Measurements from ENCODE around the gene NXPH1.

Gene NXPH1

GRCh38 chr7:8396294-8396693, 37.1 kb upstream of the NXPH1 start:
- TF ChIP-seq NFIC (IDR thresholded peaks at IDR 0.05): no peak
- no peak for TF ChIP-seq EGR1 (IDR thresholded peaks at IDR 0.05)
- TF ChIP-seq FOXM1 (IDR thresholded peaks at IDR 0.05; ENCODE audit: borderline replicate concordance, low read depth): no peak
- no peak for TF ChIP-seq CREB1 (IDR thresholded peaks at IDR 0.05; ENCODE audit: low read depth)
- no peak for TF ChIP-seq TEAD4 (IDR thresholded peaks at IDR 0.05)
- no peak for TF ChIP-seq TCF12 (IDR thresholded peaks at IDR 0.05; ENCODE audit: low read depth)
- no peak for TF ChIP-seq YY1 (IDR thresholded peaks at IDR 0.05; ENCODE audit: low read depth)
- TF ChIP-seq RAD21 (IDR thresholded peaks at IDR 0.05; ENCODE audit: low read depth): no peak
- no peak for TF ChIP-seq ZBTB7A (IDR thresholded peaks at IDR 0.05; ENCODE audit: low read depth)
- TF ChIP-seq, protein P1, sequence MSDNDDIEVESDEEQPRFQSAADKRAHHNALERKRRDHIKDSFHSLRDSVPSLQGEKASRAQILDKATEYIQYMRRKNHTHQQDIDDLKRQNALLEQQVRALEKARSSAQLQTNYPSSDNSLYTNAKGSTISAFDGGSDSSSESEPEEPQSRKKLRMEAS (IDR thresholded peaks at IDR 0.05): no peak
- TF ChIP-seq, protein P2, sequence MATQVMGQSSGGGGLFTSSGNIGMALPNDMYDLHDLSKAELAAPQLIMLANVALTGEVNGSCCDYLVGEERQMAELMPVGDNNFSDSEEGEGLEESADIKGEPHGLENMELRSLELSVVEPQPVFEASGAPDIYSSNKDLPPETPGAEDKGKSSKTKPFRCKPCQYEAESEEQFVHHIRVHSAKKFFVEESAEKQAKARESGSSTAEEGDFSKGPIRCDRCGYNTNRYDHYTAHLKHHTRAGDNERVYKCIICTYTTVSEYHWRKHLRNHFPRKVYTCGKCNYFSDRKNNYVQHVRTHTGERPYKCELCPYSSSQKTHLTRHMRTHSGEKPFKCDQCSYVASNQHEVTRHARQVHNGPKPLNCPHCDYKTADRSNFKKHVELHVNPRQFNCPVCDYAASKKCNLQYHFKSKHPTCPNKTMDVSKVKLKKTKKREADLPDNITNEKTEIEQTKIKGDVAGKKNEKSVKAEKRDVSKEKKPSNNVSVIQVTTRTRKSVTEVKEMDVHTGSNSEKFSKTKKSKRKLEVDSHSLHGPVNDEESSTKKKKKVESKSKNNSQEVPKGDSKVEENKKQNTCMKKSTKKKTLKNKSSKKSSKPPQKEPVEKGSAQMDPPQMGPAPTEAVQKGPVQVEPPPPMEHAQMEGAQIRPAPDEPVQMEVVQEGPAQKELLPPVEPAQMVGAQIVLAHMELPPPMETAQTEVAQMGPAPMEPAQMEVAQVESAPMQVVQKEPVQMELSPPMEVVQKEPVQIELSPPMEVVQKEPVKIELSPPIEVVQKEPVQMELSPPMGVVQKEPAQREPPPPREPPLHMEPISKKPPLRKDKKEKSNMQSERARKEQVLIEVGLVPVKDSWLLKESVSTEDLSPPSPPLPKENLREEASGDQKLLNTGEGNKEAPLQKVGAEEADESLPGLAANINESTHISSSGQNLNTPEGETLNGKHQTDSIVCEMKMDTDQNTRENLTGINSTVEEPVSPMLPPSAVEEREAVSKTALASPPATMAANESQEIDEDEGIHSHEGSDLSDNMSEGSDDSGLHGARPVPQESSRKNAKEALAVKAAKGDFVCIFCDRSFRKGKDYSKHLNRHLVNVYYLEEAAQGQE (IDR thresholded peaks at IDR 0.05; ENCODE audit: low read depth): no peak
- no peak for TF ChIP-seq TAF1 (IDR thresholded peaks at IDR 0.05; ENCODE audit: low read depth)
- TF ChIP-seq CEBPB (IDR thresholded peaks at IDR 0.05): no peak
- no peak for TF ChIP-seq EP300 (IDR thresholded peaks at IDR 0.05; ENCODE audit: borderline replicate concordance)
- TF ChIP-seq, protein P3, sequence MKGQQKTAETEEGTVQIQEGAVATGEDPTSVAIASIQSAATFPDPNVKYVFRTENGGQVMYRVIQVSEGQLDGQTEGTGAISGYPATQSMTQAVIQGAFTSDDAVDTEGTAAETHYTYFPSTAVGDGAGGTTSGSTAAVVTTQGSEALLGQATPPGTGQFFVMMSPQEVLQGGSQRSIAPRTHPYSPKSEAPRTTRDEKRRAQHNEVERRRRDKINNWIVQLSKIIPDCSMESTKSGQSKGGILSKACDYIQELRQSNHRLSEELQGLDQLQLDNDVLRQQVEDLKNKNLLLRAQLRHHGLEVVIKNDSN (IDR thresholded peaks at IDR 0.05): no peak

GRCh38 chr7:8408871-8409270, 24.5 kb upstream of the NXPH1 start:
- no peak for TF ChIP-seq EGR1 (IDR thresholded peaks at IDR 0.05)
- TF ChIP-seq FOXM1 (IDR thresholded peaks at IDR 0.05; ENCODE audit: borderline replicate concordance, low read depth): no peak
- no peak for TF ChIP-seq TAF1 (IDR thresholded peaks at IDR 0.05; ENCODE audit: low read depth)
- no peak for TF ChIP-seq TCF12 (IDR thresholded peaks at IDR 0.05; ENCODE audit: low read depth)
- TF ChIP-seq EP300 (IDR thresholded peaks at IDR 0.05; ENCODE audit: borderline replicate concordance): no peak
- TF ChIP-seq, protein P3 (IDR thresholded peaks at IDR 0.05): no peak
- TF ChIP-seq CREB1 (IDR thresholded peaks at IDR 0.05; ENCODE audit: low read depth): no peak
- no peak for TF ChIP-seq TEAD4 (IDR thresholded peaks at IDR 0.05)
- no peak for TF ChIP-seq NFIC (IDR thresholded peaks at IDR 0.05)
- no peak for TF ChIP-seq ZBTB7A (IDR thresholded peaks at IDR 0.05; ENCODE audit: low read depth)

DNA sequence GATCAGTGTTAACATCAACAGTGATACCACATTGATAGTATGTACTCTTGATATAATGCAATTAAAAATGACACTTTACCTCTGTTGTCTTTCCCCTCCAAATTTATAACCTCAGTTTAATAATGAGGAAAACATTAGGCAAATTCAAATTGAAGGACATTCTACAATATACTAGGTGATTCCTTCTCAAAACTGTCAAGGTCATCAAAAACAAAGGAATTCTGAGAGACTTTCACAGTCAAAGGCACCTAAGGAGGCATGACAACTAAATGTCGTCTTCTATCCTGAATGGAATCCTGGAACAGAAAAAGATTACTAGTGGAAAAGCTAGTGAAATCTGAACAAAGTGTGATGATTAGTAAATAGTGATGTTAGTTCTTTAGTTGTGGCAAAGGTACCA, 22.3 kb upstream of the NXPH1 start:
- TF ChIP-seq, protein P1 (IDR thresholded peaks at IDR 0.05): no peak
- TF ChIP-seq TAF1 (IDR thresholded peaks at IDR 0.05; ENCODE audit: low read depth) (no peak), YY1 (IDR thresholded peaks at IDR 0.05; ENCODE audit: low read depth) (no peak), TCF12 (IDR thresholded peaks at IDR 0.05; ENCODE audit: low read depth) (no peak), ZBTB7A (IDR thresholded peaks at IDR 0.05; ENCODE audit: low read depth) (no peak), FOXM1 (IDR thresholded peaks at IDR 0.05; ENCODE audit: borderline replicate concordance, low read depth) (no peak), EGR1 (IDR thresholded peaks at IDR 0.05) (no peak), EP300 (IDR thresholded peaks at IDR 0.05; ENCODE audit: borderline replicate concordance) (no peak), NFIC (IDR thresholded peaks at IDR 0.05) (no peak), TEAD4 (IDR thresholded peaks at IDR 0.05) (no peak), CEBPB (IDR thresholded peaks at IDR 0.05) (no peak), RAD21 (IDR thresholded peaks at IDR 0.05; ENCODE audit: low read depth) (no peak), CREB1 (IDR thresholded peaks at IDR 0.05; ENCODE audit: low read depth) (no peak)
- TF ChIP-seq, protein P2 (IDR thresholded peaks at IDR 0.05; ENCODE audit: low read depth): no peak
- TF ChIP-seq, protein P3 (IDR thresholded peaks at IDR 0.05): no peak

- no peak for TF ChIP-seq TEAD4 (IDR thresholded peaks at IDR 0.05)
- TF ChIP-seq CEBPB (IDR thresholded peaks at IDR 0.05): no peak
- TF ChIP-seq ZBTB7A (IDR thresholded peaks at IDR 0.05; ENCODE audit: low read depth): no peak
- TF ChIP-seq EGR1 (IDR thresholded peaks at IDR 0.05): no peak
- TF ChIP-seq, protein P2 (IDR thresholded peaks at IDR 0.05; ENCODE audit: low read depth): no peak
- TF ChIP-seq CREB1 (IDR thresholded peaks at IDR 0.05; ENCODE audit: low read depth): no peak
- no peak for TF ChIP-seq NFIC (IDR thresholded peaks at IDR 0.05)
- TF ChIP-seq, protein P1 (IDR thresholded peaks at IDR 0.05): no peak
- TF ChIP-seq EP300 (IDR thresholded peaks at IDR 0.05; ENCODE audit: borderline replicate concordance): no peak
- TF ChIP-seq, protein P3 (IDR thresholded peaks at IDR 0.05): no peak
- TF ChIP-seq TCF12 (IDR thresholded peaks at IDR 0.05; ENCODE audit: low read depth): no peak
Observed at GRCh38 chr7:8413600-8413999, 19.8 kb upstream of the NXPH1 start.
